ENCODE measurements around the gene GPER1. TPM values are rescaled to one million over a fixed set of nuclear protein-coding genes. Genes with fewer than 3 reads are reported as not detected.

Gene GPER1
- polyA plus RNA-seq, 1 donor (not counting 4 experiments of a cell fraction or from before 2014, with no cell fraction given): 0.05 TPM

DNA sequence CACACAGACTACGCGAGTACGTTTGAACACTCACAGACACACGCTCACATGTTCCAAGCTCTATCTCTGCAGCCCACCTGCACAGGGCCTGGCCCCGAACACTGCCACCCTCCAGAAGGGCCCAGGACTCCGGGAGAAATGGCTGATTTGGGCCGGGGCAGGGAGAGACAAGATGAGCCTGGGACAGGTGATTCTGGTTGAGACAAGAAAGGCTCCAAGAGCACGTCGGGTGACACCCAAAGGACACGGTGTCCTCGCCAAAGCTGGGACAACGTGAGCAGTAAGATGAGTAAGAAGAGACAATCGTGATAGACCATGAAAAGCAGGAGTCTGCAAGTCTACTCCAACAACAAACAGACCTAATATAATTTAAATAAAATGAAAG is 9.2 kb downstream of the GPER1 start:
- H4K20me1 ChIP-seq (ENCODE audit: control insufficient read depth, extremely low read depth, insufficient read depth, low read length): peaks cover 12% of the 10 kb centered on the region
- FAIRE-seq (no peak), DNase-seq (ENCODE audit: low read depth, low spot score) (no peak)
- H3K4me3 ChIP-seq (ENCODE audit: control insufficient read depth in 2 of 3, extremely low read depth in 1 of 3, insufficient read depth in 2 of 3, low read depth in 1 of 3, low read length in 3 of 3): no peak overlapping the region
- H3K79me2 ChIP-seq (ENCODE audit: control insufficient read depth, insufficient read depth, low read length): peaks cover 15% of the 10 kb centered on the region
- H3K9ac ChIP-seq (ENCODE audit: control insufficient read depth, extremely low read depth, insufficient read depth, low read length): no peak overlapping the region
- H3K36me3 ChIP-seq (ENCODE audit: control insufficient read depth in 2 of 2, extremely low read depth in 1 of 2, insufficient read depth in 2 of 2, low read length in 2 of 2): peaks cover 3 to 11% of the 10 kb centered on the region in 2 experiments
- H3K9me1 ChIP-seq (ENCODE audit: control insufficient read depth, extremely low read depth, insufficient read depth, low read length): no peaks in the 10 kb centered on the region
- TF ChIP-seq EZH2 (IDR thresholded peaks at IDR 0.05; ENCODE audit: low read length): no peak
- TF ChIP-seq CTCF (optimal IDR thresholded peaks at IDR 0.05 in 1 of 3, IDR thresholded peaks at IDR 0.05 in 1 of 3, conservative IDR thresholded peaks at IDR 0.05 in 1 of 3; ENCODE audit: extremely low read depth in 1 of 3, insufficient read depth in 2 of 3, low read length in 3 of 3): no peak
- H3K4me2 ChIP-seq (ENCODE audit: control insufficient read depth, extremely low read depth, insufficient read depth, low read depth, low read length): no peak overlapping the region
- H3K9me3 ChIP-seq (ENCODE audit: control insufficient read depth, low read depth, low read length): no peaks in the 10 kb centered on the region
- H3K27me3 ChIP-seq (ENCODE audit: control insufficient read depth, extremely low read depth, insufficient read depth, low read length): no peaks in the 10 kb centered on the region
- peaks cover 14% of the 10 kb centered on the region for H3K4me1 ChIP-seq (ENCODE audit: control insufficient read depth, extremely low read depth, insufficient read depth, low read length)
- H3K27ac ChIP-seq (ENCODE audit: control insufficient read depth, insufficient read depth, low read length): no peak overlapping the region
- dilution Hi-C loops (cut with MboI; ENCODE audit: extremely low pct_ligation_motif_present, low sequenced_read_pairs): no loop called here
- no peak overlapping the region for H2AFZ ChIP-seq (ENCODE audit: control insufficient read depth, low read length)

GRCh38 chr7:1098243-1099153 is 10.6 kb downstream of the GPER1 start:
- TF ChIP-seq EZH2 (IDR thresholded peaks at IDR 0.05; ENCODE audit: low read length): no peak
- no peak for TF ChIP-seq CTCF (optimal IDR thresholded peaks at IDR 0.05 in 1 of 3, IDR thresholded peaks at IDR 0.05 in 1 of 3, conservative IDR thresholded peaks at IDR 0.05 in 1 of 3; ENCODE audit: extremely low read depth in 1 of 3, insufficient read depth in 2 of 3, low read length in 3 of 3)
- no peaks in the 10 kb centered on the region for H3K27me3 ChIP-seq (ENCODE audit: control insufficient read depth, extremely low read depth, insufficient read depth, low read length)
- DNase-seq (ENCODE audit: low read depth, low spot score) (no peak), FAIRE-seq (no peak)
- H3K4me3 ChIP-seq (ENCODE audit: control insufficient read depth in 2 of 3, extremely low read depth in 1 of 3, insufficient read depth in 2 of 3, low read depth in 1 of 3, low read length in 3 of 3): no peak overlapping the region
- H3K9ac ChIP-seq (ENCODE audit: control insufficient read depth, extremely low read depth, insufficient read depth, low read length): no peak overlapping the region
- H3K9me1 ChIP-seq (ENCODE audit: control insufficient read depth, extremely low read depth, insufficient read depth, low read length): no peaks in the 10 kb centered on the region
- H3K4me1 ChIP-seq (ENCODE audit: control insufficient read depth, extremely low read depth, insufficient read depth, low read length): peaks cover 14% of the 10 kb centered on the region
- H3K27ac ChIP-seq (ENCODE audit: control insufficient read depth, insufficient read depth, low read length): no peak overlapping the region
- peaks cover 3 to 9% of the 10 kb centered on the region in 2 experiments for H3K36me3 ChIP-seq (ENCODE audit: control insufficient read depth in 2 of 2, extremely low read depth in 1 of 2, insufficient read depth in 2 of 2, low read length in 2 of 2)
- dilution Hi-C loops (cut with MboI; ENCODE audit: extremely low pct_ligation_motif_present, low sequenced_read_pairs): no loop called here
- no peak overlapping the region for H2AFZ ChIP-seq (ENCODE audit: control insufficient read depth, low read length)
- peaks cover 18% of the 10 kb centered on the region for H3K79me2 ChIP-seq (ENCODE audit: control insufficient read depth, insufficient read depth, low read length)
- peaks cover 14% of the 10 kb centered on the region for H4K20me1 ChIP-seq (ENCODE audit: control insufficient read depth, extremely low read depth, insufficient read depth, low read length)
- H3K9me3 ChIP-seq (ENCODE audit: control insufficient read depth, low read depth, low read length): no peaks in the 10 kb centered on the region
- no peak overlapping the region for H3K4me2 ChIP-seq (ENCODE audit: control insufficient read depth, extremely low read depth, insufficient read depth, low read depth, low read length)
